Fibroblast of the aortic adventitia (primary cell): ENCODE results near the gene LMNTD2. TPM values are rescaled to one million over a fixed set of nuclear protein-coding genes. Genes with fewer than 3 reads are reported as not detected.
A peak's percentile ranks its signal among the peaks of the same experiment; 100 is the strongest.

Experiments used
- DNase-seq: peaks from one replicate; pipeline ENCODE4 v3.0.0-alpha.2; 2010; ENCODE audit warnings: low read depth
- H3K4me3 ChIP-seq: 2 replicates; pipeline ENCODE4 v1.5.1; 2011; ENCODE audit warnings: low read depth, mild to moderate bottlenecking, control low read depth, low read length, moderate library complexity
- total RNA-seq: library from RNA; depleted of rRNA; stranded (reverse); fragments of >200 nt; gene quantifications from 2 replicates; pipeline ENCODE4 v1.2.3, GENCODE V29; 2012; ENCODE audit warnings: low replicate concordance
- TF ChIP-seq, protein P1 (sequence below): IDR thresholded peaks from 2 replicates; pipeline ENCODE4 v1.5.1; 2011; ENCODE audit warnings: mild to moderate bottlenecking, low read length, control low read depth, inconsistent platforms; ENCODE audit not compliant: insufficient read depth

The LMNTD2 gene
- total RNA-seq, 1 donor, result 0.36 TPM

DNA sequence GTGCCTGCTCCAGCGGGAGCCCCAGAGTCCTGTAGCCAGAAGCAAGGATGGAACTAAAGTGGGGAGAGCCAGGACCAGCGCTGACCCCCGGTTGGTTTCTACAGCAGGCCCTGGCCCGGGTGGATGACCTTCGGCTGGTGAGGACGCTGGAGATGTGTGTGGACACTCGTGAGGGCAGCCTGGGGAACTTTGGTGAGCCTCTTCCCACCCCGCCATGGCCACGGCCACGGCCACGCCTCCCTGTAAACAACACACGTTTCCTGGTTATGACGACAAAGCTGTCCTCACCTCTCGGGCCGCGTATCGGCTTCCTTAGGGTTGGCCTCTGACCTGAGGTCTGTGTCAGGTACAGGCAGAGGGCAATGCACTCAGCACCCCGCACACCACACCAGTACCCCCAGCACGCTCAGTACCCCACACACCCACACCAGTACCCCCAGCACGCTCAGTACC is 19.1 kb downstream of the LMNTD2 start:
- no peak overlapping the region for H3K4me3 ChIP-seq
- TF ChIP-seq, protein P1, sequence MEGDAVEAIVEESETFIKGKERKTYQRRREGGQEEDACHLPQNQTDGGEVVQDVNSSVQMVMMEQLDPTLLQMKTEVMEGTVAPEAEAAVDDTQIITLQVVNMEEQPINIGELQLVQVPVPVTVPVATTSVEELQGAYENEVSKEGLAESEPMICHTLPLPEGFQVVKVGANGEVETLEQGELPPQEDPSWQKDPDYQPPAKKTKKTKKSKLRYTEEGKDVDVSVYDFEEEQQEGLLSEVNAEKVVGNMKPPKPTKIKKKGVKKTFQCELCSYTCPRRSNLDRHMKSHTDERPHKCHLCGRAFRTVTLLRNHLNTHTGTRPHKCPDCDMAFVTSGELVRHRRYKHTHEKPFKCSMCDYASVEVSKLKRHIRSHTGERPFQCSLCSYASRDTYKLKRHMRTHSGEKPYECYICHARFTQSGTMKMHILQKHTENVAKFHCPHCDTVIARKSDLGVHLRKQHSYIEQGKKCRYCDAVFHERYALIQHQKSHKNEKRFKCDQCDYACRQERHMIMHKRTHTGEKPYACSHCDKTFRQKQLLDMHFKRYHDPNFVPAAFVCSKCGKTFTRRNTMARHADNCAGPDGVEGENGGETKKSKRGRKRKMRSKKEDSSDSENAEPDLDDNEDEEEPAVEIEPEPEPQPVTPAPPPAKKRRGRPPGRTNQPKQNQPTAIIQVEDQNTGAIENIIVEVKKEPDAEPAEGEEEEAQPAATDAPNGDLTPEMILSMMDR, result no peak
- DNase-seq, result no peak

DNA sequence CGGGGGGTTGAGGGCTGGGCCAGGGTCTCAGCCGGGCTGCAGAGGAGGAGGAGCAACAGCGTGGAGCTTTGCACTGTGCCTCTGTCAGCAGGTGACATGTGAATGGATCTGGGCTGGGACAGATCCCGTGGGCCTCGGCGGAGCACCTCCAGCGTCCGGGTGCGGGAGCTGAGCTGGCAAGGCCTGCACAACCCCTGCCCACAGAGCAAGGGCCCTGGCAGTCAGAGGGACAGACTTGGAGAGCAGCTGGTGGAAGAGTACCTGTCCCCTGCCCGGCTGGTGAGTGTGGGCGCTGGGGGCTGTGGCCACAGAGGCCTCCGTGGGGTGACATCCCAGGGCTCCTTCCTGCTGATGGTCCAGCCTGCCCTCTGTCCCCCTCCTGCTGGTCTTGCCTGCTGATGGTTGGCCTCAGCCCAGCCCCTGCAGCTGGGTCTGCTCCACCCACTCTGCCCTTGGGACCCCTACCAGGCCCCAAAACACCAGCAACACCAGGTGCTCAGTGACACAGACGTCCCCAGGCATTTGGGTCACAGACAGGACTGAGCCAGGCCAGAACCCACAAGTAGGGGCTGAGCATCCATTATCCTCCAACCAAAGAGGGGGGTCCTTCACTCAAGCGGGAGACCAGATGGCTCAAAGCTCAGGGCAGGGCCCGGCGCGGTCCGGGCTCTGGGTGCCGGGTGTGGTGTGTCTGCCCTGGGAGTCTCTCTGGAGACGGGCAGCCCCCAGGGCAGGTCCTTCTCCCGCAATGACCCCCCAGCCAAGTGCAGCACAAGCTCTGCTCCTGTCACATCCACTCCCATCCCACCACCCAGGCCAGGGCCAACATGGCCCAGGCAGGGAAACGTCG is 19.7 kb downstream of the LMNTD2 start:
- no peak for DNase-seq

GRCh38 chr11:539971-540481 is 20.5 kb downstream of the LMNTD2 start:
- H3K4me3 ChIP-seq, result no peak overlapping the region
- TF ChIP-seq, protein P1, result no peak
- no peak for DNase-seq

More for the DNA sequence above, 19.7 kb downstream of the LMNTD2 start:
- H3K4me3 ChIP-seq, result no peak overlapping the region
- TF ChIP-seq, protein P1, result no peak

DNA sequence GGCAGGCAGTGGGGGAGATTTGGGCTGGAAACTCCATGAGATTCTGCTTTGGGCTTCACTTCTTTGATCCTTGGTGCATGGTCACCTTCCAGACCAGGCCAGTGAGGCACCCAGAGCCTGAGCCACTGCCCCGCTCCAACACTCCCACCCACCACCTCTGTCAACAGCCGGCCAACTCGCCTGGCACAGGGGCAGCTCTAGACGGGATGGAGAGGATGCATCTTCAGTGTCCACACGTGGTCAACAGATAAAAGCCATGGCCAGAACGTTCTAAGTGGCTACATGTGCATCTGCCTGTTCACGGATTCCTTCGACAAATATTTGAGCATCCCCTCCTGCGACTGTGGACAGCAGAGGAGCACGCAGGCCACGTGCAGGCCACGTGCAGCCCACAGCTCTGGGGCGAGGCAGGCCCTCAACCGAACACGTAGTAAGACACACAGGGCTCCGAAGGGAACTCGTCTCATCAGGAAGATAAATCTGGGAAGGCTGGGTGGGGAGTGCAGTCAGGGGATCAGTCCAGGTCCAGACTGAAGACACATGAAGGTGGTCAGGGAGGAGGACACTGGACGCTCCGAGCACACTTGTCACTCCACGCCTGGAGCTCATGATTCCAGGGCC is 22.0 kb downstream of the LMNTD2 start:
- no peak overlapping the region for H3K4me3 ChIP-seq
- TF ChIP-seq, protein P1, result no peak
- no peak for DNase-seq

GRCh38 chr11:537622-538430 is 22.7 kb downstream of the LMNTD2 start:
- H3K4me3 ChIP-seq, result no peak overlapping the region
- no peak for DNase-seq
- TF ChIP-seq, protein P1, result no peak

DNA sequence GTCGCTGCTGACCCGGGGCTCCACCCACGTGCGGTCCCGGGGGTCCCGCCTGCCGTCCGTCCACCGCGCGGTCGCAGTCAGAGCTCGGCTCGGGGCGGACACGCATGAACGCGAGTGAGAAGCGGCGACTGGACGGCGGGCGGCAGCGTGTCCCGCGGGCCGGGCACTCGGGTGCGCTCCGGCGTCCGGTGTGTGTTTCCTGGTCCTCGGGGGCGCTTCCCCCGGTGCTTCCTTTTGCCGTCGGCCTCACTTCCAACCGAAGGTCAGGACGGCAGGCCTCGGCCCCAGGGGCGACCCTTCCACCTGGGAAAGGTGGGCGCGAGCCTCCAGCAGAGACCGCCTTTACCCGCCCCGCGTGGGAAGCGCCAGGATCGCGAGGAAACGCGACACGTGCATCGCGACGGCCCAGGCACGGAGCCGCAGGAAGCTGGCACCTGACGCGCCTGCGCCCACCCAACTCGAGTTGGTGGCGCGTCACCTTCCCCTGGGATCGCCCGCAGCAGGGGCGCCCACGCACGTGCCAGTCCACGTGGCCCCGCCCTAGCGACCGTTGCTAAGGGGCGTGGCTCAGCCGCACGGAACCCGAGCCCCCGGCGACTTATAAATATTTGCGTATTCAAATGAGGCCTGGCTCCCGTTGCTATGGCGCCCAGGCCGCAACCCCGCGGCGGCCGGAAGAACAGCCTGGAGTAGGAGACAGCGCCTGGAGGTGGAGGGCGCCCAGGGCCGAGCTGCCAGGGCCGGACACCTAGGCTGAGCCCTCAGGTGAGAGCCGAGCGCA is 23.5 kb downstream of the LMNTD2 start, which contains the start of gene LRRC56:
Gene LRRC56, plus strand, starts transcription at position 687 of the 781 bp plus-strand sequence. CDS start 3,158 bp downstream, outside the sequence.
- TF ChIP-seq, protein P1, result no peak
- peak; percentile 38 for DNase-seq
- H3K4me3 ChIP-seq, result peak within 1 kb of the TSS; percentile 25
